ENCODE measurements around the gene SOHLH1. TPM values are rescaled to one million over a fixed set of nuclear protein-coding genes. Genes with fewer than 3 reads are reported as not detected.

Gene SOHLH1
- total and polyA plus RNA-seq, 2 experiments from 2014 or later = not detected

GRCh38 chr9:135737840-135738521 is 38.7 kb upstream of the SOHLH1 start:
- TF ChIP-seq CTCF (IDR thresholded peaks at IDR 0.05; ENCODE audit: poor library complexity) = no peak
- no peak for DNase-seq (ENCODE audit: low spot score)
- Histone ChIP-seq H3K27ac (no peak overlapping the region), H3K9me3 (ENCODE audit: low read depth) (no peaks in the 10 kb centered on the region), H3K4me3 (no peak overlapping the region), H3K36me3 (replicated peaks; ENCODE audit: insufficient read depth, low read depth) (no peaks in the 10 kb centered on the region), H3K4me2 (no peak overlapping the region), H2AFZ (no peak overlapping the region), H3K4me1 (ENCODE audit: insufficient read depth) (no peaks in the 10 kb centered on the region), H3K79me2 (no peaks in the 10 kb centered on the region), H4K20me1 (ENCODE audit: insufficient read depth, poor library complexity, severe bottlenecking) (no peaks in the 10 kb centered on the region), H3K9me2 (replicated peaks; ENCODE audit: insufficient read depth) (no peaks in the 10 kb centered on the region), H3K27me3 (peaks cover 38% of the 10 kb centered on the region)
- 81% methylated on average over 16 of the region's 16 CpGs for WGBS (ENCODE audit: low lambda C conversion rate, missing lambda C conversion rate)

GRCh38 chr9:135736979-135737839 is 37.9 kb upstream of the SOHLH1 start:
- Histone ChIP-seq H3K9me3 (ENCODE audit: low read depth) (no peaks in the 10 kb centered on the region), H3K79me2 (no peaks in the 10 kb centered on the region), H3K4me2 (no peak overlapping the region), H3K36me3 (replicated peaks; ENCODE audit: insufficient read depth, low read depth) (no peaks in the 10 kb centered on the region), H4K20me1 (ENCODE audit: insufficient read depth, poor library complexity, severe bottlenecking) (no peaks in the 10 kb centered on the region), H2AFZ (no peak overlapping the region), H3K4me3 (no peak overlapping the region), H3K9me2 (replicated peaks; ENCODE audit: insufficient read depth) (no peaks in the 10 kb centered on the region), H3K4me1 (ENCODE audit: insufficient read depth) (no peaks in the 10 kb centered on the region), H3K27ac (no peak overlapping the region), H3K27me3 (peaks cover 38% of the 10 kb centered on the region)
- WGBS (ENCODE audit: low lambda C conversion rate, missing lambda C conversion rate) = 87% methylated on average over 22 of the region's 23 CpGs
- no peak for TF ChIP-seq EZH2 (IDR thresholded peaks at IDR 0.05; ENCODE audit: borderline replicate concordance)
- TF ChIP-seq EZH2phosphoT487 (IDR thresholded peaks at IDR 0.05; ENCODE audit: low read depth, severe bottlenecking, unreplicated experiment) = no peak
- TF ChIP-seq CTCF (IDR thresholded peaks at IDR 0.05; ENCODE audit: poor library complexity) = no peak
- no peak for DNase-seq (ENCODE audit: low spot score)

- TF ChIP-seq EZH2phosphoT487 (IDR thresholded peaks at IDR 0.05; ENCODE audit: low read depth, severe bottlenecking, unreplicated experiment) = no peak
- Histone ChIP-seq H4K20me1 (ENCODE audit: insufficient read depth, poor library complexity, severe bottlenecking) (no peaks in the 10 kb centered on the region), H3K36me3 (replicated peaks; ENCODE audit: insufficient read depth, low read depth) (no peaks in the 10 kb centered on the region), H3K79me2 (no peaks in the 10 kb centered on the region), H3K9me2 (replicated peaks; ENCODE audit: insufficient read depth) (no peaks in the 10 kb centered on the region), H2AFZ (no peak overlapping the region), H3K4me2 (peak overlapping the region; percentile 59), H3K27me3 (peaks cover 38% of the 10 kb centered on the region), H3K27ac (no peak overlapping the region), H3K4me1 (ENCODE audit: insufficient read depth) (no peaks in the 10 kb centered on the region), H3K9me3 (ENCODE audit: low read depth) (no peaks in the 10 kb centered on the region), H3K4me3 (no peak overlapping the region)
- no peak for DNase-seq (ENCODE audit: low spot score)
- 12% methylated on average over 41 of the region's 78 CpGs for WGBS (ENCODE audit: low lambda C conversion rate, missing lambda C conversion rate)
These were observed 37.1 kb upstream of the SOHLH1 start for GRCh38 chr9:135736272-135736978.

All from hepatocyte (in vitro differentiated cells).